Stimulated activated CD4-positive, alpha-beta T cell treated with anti-CD3 and anti-CD28 coated beads, Interleukin-12 subunit alpha, Interleukin-12 subunit beta, amount 100 ng/mL, for 48 hours (primary cell): ENCODE measurements around the gene SYNE1.
"Not testable (repeated sequence)": the region's sequence is repeated elsewhere in the genome, so short reads cannot be mapped to it uniquely, and the experiment has no call there.

Experiments
- DNase-seq, 3 donors: peaks; one replicate each; pipeline ENCODE4 v3.0.0-alpha.2; 2020; ENCODE audit warnings: low read depth in 2 of 3, low spot score in 1 of 3

The SYNE1 gene

GRCh38 chr6:152110886-152111820 lies 526.0 kb downstream of the SYNE1 start:
- no peak for DNase-seq

GRCh38 chr6:152107973-152108372 lies 529.2 kb downstream of the SYNE1 start:
- DNase-seq: no peak

- no peak for DNase-seq
Observed at GRCh38 chr6:152100183-152100618, 537.0 kb downstream of the SYNE1 start.

- DNase-seq: no peak
Observed at GRCh38 chr6:152099446-152100182, 537.5 kb downstream of the SYNE1 start.

- DNase-seq: no peak
Observed at GRCh38 chr6:152098683-152099082, 538.5 kb downstream of the SYNE1 start.

GRCh38 chr6:152096863-152097496 lies 540.2 kb downstream of the SYNE1 start:
- DNase-seq: no peak

GRCh38 chr6:152094992-152095592 lies 542.1 kb downstream of the SYNE1 start:
- DNase-seq: peak in 1 of 3 donors; percentile 13

- no peak for DNase-seq
Observed at GRCh38 chr6:152094276-152094675, 542.9 kb downstream of the SYNE1 start.

- no peak for DNase-seq
Observed at GRCh38 chr6:152093711-152094110, 543.5 kb downstream of the SYNE1 start.

- no peak for DNase-seq
Observed at GRCh38 chr6:152091851-152092341, 545.3 kb downstream of the SYNE1 start.

GRCh38 chr6:152091201-152091600 lies 546.0 kb downstream of the SYNE1 start:
- DNase-seq: no peak

GRCh38 chr6:152089992-152090391 lies 547.2 kb downstream of the SYNE1 start:
- DNase-seq: no peak

GRCh38 chr6:152087701-152088100 lies 549.5 kb downstream of the SYNE1 start:
- DNase-seq: no peak

GRCh38 chr6:152087096-152087495 lies 550.1 kb downstream of the SYNE1 start:
- no peak for DNase-seq

GRCh38 chr6:152086223-152086873 lies 550.8 kb downstream of the SYNE1 start:
- no peak for DNase-seq

- no peak for DNase-seq
Observed at GRCh38 chr6:152085451-152085921, 551.7 kb downstream of the SYNE1 start.

- no peak for DNase-seq
Observed at GRCh38 chr6:152078804-152079203, 558.4 kb downstream of the SYNE1 start.

GRCh38 chr6:152078001-152078400 lies 559.2 kb downstream of the SYNE1 start:
- DNase-seq: no peak

- DNase-seq: not testable (repeated sequence)
Observed at GRCh38 chr6:152076242-152076641, 560.9 kb downstream of the SYNE1 start.

GRCh38 chr6:152071843-152072242 lies 565.3 kb downstream of the SYNE1 start:
- DNase-seq: no peak
